Measurements from ENCODE around the gene CD109. TPM values are rescaled to one million over a fixed set of nuclear protein-coding genes. Genes with fewer than 3 reads are reported as not detected.
A peak's percentile ranks its signal among the peaks of the same experiment; 100 is the strongest.

The CD109 gene
- total RNA-seq, 6 experiments from 2014 or later, result 32.5 to 56.3 (median 48.9) TPM

DNA sequence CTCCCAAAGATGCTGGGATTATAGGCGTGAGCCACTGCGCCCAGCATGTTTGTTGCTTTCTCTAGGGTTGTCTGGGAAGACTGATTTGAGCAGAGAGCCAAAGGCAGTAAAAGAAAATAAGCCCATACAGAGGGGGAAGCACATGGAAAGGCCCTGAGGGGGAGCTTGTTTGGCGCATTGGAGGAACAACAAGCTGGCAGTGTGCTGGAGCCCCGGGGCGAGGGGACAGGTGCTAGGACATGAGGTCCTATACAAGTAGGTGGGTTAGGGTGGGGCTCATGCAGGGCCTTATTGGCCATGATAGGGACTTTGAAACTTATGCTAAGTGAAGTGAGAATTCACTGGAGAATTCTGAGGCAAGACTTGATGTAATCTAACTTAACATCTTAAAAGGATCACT, 35.3 kb downstream of the CD109 start:
- no peak overlapping the region for H3K27ac Mint-ChIP-seq
- no peaks in the 10 kb centered on the region for H3K9me3 Mint-ChIP-seq
- no peaks in the 10 kb centered on the region; the same call in 1 of the 2 replicates for H3K36me3 Mint-ChIP-seq (ENCODE audit: low read depth)
- H3K4me1 Mint-ChIP-seq (ENCODE audit: low read depth), result peaks cover 29% of the 10 kb centered on the region
- DNase-seq, result no peak
- TF ChIP-seq, protein P1, sequence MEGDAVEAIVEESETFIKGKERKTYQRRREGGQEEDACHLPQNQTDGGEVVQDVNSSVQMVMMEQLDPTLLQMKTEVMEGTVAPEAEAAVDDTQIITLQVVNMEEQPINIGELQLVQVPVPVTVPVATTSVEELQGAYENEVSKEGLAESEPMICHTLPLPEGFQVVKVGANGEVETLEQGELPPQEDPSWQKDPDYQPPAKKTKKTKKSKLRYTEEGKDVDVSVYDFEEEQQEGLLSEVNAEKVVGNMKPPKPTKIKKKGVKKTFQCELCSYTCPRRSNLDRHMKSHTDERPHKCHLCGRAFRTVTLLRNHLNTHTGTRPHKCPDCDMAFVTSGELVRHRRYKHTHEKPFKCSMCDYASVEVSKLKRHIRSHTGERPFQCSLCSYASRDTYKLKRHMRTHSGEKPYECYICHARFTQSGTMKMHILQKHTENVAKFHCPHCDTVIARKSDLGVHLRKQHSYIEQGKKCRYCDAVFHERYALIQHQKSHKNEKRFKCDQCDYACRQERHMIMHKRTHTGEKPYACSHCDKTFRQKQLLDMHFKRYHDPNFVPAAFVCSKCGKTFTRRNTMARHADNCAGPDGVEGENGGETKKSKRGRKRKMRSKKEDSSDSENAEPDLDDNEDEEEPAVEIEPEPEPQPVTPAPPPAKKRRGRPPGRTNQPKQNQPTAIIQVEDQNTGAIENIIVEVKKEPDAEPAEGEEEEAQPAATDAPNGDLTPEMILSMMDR (IDR thresholded peaks at IDR 0.05), result no peak
- H3K27me3 Mint-ChIP-seq (ENCODE audit: insufficient read depth), result peaks cover 2% of the 10 kb centered on the region; the same call in 1 of the 2 replicates
- no peak overlapping the region for H3K4me3 Mint-ChIP-seq

DNA sequence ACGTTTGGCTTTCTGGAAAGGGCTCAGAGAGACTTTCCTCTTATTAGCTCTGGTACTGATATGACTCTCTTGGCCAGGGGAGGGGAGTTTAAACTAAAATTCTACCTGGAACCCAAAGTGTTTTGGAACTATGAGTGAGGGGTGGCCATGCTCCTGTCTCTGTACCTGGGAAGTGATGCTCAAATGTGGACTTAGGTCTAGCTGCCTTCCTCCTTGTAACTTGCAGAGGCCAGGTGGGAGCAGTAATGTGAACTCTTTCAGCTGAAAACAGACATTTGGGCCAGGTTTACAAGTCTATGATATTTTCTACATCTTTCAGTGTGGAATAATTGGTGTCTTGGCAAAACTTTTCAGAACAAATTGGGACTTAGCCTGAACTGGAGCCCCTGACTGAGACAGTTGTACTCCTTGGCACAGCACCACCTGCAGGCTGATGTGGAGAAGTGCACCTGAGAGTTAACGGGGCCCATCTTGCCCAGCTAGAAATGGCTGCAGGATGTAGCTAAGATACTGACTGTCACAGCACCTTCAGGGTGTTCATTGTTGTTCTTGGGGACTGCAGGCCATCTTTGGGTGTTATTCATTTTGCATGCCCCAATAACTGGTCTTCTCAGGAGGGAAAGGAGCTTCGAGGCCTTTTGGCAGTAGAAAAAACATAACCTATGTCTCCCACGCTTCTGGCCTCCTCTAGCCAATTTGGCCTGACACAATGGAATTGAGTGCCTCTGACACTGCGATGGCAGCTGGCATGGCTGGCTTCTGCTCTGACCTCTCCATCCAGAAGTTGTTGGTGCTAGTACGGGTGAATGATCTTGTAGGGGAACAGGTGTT, 37.1 kb downstream of the CD109 start:
- peaks cover 2% of the 10 kb centered on the region; the same call in 1 of the 2 replicates for H3K27me3 Mint-ChIP-seq (ENCODE audit: insufficient read depth)
- DNase-seq, result peak; percentile 65
- peak overlapping the region; percentile 5; the same call in 1 of the 2 replicates for H3K4me3 Mint-ChIP-seq
- H3K36me3 Mint-ChIP-seq (ENCODE audit: low read depth), result no peaks in the 10 kb centered on the region
- peak overlapping the region; percentile 37 for H3K27ac Mint-ChIP-seq
- H3K4me1 Mint-ChIP-seq (ENCODE audit: low read depth), result peaks cover 35% of the 10 kb centered on the region
- H3K9me3 Mint-ChIP-seq, result no peaks in the 10 kb centered on the region
- TF ChIP-seq, protein P1 (IDR thresholded peaks at IDR 0.05), result peak; percentile 99

DNA sequence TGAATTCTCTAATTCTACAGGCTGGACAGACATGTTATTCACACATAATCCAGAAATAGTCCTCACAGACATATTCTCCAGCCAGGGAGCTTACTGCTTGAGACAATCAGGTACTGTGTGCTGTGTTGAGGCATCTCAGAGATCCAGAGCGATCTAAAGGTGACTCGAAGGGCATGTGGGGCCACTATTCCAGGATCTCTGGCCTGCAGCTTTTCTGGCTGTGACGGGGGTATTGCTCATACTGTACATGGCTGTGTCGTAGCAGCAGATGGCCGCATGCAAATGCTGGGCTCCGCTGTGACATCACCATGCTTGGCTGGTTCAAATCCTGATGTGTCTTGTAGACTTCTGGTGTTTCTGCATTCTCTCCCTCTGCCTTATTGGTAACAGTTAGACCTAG, 37.8 kb downstream of the CD109 start:
- peaks cover 43% of the 10 kb centered on the region for H3K4me1 Mint-ChIP-seq (ENCODE audit: low read depth)
- H3K4me3 Mint-ChIP-seq, result peak overlapping the region; percentile 5; the same call in 1 of the 2 replicates
- H3K9me3 Mint-ChIP-seq, result no peaks in the 10 kb centered on the region
- H3K27ac Mint-ChIP-seq, result peak overlapping the region; percentile 37
- TF ChIP-seq, protein P1 (IDR thresholded peaks at IDR 0.05), result no peak
- no peak for DNase-seq
- H3K36me3 Mint-ChIP-seq (ENCODE audit: low read depth), result no peaks in the 10 kb centered on the region
- H3K27me3 Mint-ChIP-seq (ENCODE audit: insufficient read depth), result peaks cover 2% of the 10 kb centered on the region; the same call in 1 of the 2 replicates

DNA sequence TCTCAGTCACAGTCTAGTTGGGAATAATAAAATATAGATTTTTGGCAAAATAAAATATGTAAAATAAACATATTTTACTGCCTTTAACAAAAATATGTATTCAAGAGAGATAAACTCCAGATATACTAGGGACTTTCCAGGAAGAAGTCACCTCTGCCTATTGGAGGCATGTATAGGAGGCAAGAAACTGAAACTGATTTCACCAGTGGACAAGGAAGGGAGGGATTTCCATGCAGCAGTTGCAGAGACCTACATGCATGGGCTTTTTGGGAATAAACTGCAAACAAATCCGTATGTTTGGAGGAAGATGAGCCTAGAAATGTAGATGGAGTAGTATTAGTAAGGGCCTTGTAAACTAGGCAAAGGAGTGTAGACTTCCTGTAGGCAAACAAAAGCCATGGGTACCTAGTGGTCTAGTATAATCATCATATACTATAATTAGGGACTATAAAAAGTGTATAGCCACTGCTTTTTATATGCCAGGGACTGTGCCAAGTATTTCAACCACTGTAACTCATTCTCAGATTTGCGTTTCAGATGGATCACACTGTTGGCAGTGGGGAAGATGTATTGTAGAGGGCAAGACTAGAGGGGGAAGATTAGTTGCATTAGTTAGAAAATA, 38.9 kb downstream of the CD109 start:
- Mint-ChIP-seq H3K9me3 (no peaks in the 10 kb centered on the region), H3K36me3 (ENCODE audit: low read depth) (no peaks in the 10 kb centered on the region), H3K27me3 (ENCODE audit: insufficient read depth) (no peaks in the 10 kb centered on the region), H3K27ac (peak overlapping the region; percentile 8; the same call in 1 of the 2 replicates), H3K4me3 (no peak overlapping the region), H3K4me1 (ENCODE audit: low read depth) (peaks cover 45% of the 10 kb centered on the region)
- DNase-seq, result no peak
- TF ChIP-seq, protein P1 (IDR thresholded peaks at IDR 0.05), result no peak

DNA sequence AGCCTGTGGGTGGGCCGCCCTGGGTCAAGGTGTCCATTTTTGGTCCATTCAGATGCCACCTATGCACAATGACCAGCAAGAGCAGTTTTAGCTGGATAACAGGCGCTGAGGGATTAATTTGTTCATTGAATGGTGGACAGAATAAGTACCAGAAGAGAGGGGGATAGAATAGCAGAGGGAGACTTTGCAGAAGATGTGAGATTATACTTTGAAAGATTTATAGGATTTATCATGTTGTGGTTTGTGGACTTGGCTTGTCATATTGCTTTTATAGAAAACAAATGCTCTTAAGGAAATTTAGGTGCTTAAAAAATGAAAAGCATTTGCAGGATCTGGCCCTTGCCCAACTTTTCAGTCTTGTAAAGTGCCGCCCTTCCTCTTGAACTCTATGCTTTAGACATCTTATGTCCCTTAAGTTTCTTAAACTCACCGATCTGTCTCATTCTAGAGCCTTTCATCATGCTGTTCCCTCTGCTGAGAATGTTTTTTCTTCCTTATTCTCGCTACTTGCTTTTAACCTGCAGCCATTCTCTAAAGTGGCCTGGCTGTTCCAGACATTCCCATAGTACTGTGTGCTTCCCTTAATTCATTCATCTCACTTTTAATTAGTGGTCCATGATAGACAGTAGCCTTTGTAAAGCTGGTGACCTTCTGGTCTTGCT, 42.5 kb downstream of the CD109 start:
- Mint-ChIP-seq H3K4me3 (no peak overlapping the region), H3K27me3 (ENCODE audit: insufficient read depth) (no peaks in the 10 kb centered on the region), H3K9me3 (no peaks in the 10 kb centered on the region), H3K4me1 (ENCODE audit: low read depth) (peaks cover 35% of the 10 kb centered on the region), H3K36me3 (ENCODE audit: low read depth) (no peaks in the 10 kb centered on the region), H3K27ac (no peak overlapping the region)
- no peak for DNase-seq
- TF ChIP-seq, protein P1 (IDR thresholded peaks at IDR 0.05), result no peak
